Esophagus squamous epithelium (tissue), 5 donors: ENCODE data around the gene KPNB1. TPM values are rescaled to one million over a fixed set of nuclear protein-coding genes. Genes with fewer than 3 reads are reported as not detected.
A peak's percentile ranks its signal among the peaks of the same experiment; 100 is the strongest.

ENCODE experiments used
- DNase-seq: peaks from one replicate; lab custom pipeline; 2025; lab: John Stamatoyannopoulos, UW
- H3K27ac ChIP-seq, 4 donors: fragments of 200-600 bp; sonication (generic); one replicate each; pipeline ENCODE4 v1.5.1; 2016 to 2019; ENCODE audit warnings: mild to moderate bottlenecking in 1 of 4
- H3K27me3 ChIP-seq, 4 donors: fragments of 200-600 bp; sonication (generic); 1 replicate in 3 of 4; 2 replicates in 1 of 4; pipeline versions ENCODE4 v1.5.1 to v1.6.0; 2017 to 2021; ENCODE audit warnings: antibody characterized with exemption in 1 of 4
- H3K36me3 ChIP-seq, 3 donors: fragments of 200-600 bp; sonication (generic); one replicate each; pipeline ENCODE4 v1.5.1; 2016 to 2019
- H3K4me1 ChIP-seq, 3 donors: fragments of 200-600 bp; sonication (generic); one replicate each; pipeline ENCODE4 v1.5.1; 2017 to 2019
- H3K4me3 ChIP-seq, 4 donors: fragments of 200-600 bp; sonication (generic); 1 replicate in 3 of 4; 2 replicates in 1 of 4; pipeline ENCODE4 v1.5.1; 2016 to 2019; ENCODE audit warnings: mild to moderate bottlenecking in 2 of 4, moderate library complexity in 1 of 4
- H3K9me3 ChIP-seq, 3 donors: fragments of 200-600 bp; sonication (generic); one replicate each; pipeline ENCODE4 v1.5.1; 2016 to 2019
- POLR2A ChIP-seq, 4 donors: fragments of 450-650 bp; IDR thresholded peaks; one replicate each; pipeline ENCODE4 v1.6.1; 2017; ENCODE audit warnings: antibody characterized with exemption in 4 of 4, mild to moderate bottlenecking in 4 of 4, moderate library complexity in 3 of 4
- WGBS, 2 donors: methylation state at CpG; one replicate each; pipeline ENCODE4 v1.1.5; 2018; 5-methylcytosine and 5-hydroxymethylcytosine counted together
- intact Hi-C: fragments of 100-400 bp; cut with DNase I; formaldehyde crosslinking; loops from one replicate; pipeline ENCODE4 v1.15.0; 2022
- total RNA-seq, 4 donors: library from RNA; depleted of rRNA; stranded (reverse); fragments of >200 nt; gene quantifications; one replicate each; pipeline ENCODE4 v1.1.0, GENCODE V29; 2016
- TF ChIP-seq, protein P1 (sequence below), 6 experiments: fragments of 450-650 bp in 4 of 6; fragments of 200-600 bp in 2 of 6; sonication (generic) in 2 of 6; IDR thresholded peaks; one replicate each; pipeline ENCODE4 v1.5.1; 2016 to 2019; ENCODE audit warnings: antibody characterized with exemption in 6 of 6, mild to moderate bottlenecking in 4 of 6, moderate library complexity in 4 of 6
- donor health status: DM: yes; HTN: yes; CAD: no.

KPNB1 gene
- 100 to 1,000 TPM; 148 to 233 (median 186) TPM for total RNA-seq

- peak; percentile 97 for DNase-seq
- Histone ChIP-seq H3K27me3 (no peaks in the 10 kb centered on the region), H3K9me3 (no peaks in the 10 kb centered on the region), H3K36me3 (peaks cover 5 to 28% (median 23%) of the 10 kb centered on the region in 3 donors), H3K4me3 (peak within 1 kb of the TSS; percentile 91 to 97 (median 92)), H3K27ac (peak within 1 kb of the TSS; percentile 96 to 99 (median 98)), H3K4me1 (peaks cover 8 to 58% (median 18%) of the 10 kb centered on the region in 3 donors)
- intact Hi-C loops, result no loop called here
- 0% methylated on average over 12 to 29 of the region's 74 CpGs for WGBS, 2 donors
- TF ChIP-seq POLR2A (IDR thresholded peaks at IDR 0.05), result peak in 3 of 4 donors; percentile 31 to 48 (median 36)
- TF ChIP-seq, protein P1, sequence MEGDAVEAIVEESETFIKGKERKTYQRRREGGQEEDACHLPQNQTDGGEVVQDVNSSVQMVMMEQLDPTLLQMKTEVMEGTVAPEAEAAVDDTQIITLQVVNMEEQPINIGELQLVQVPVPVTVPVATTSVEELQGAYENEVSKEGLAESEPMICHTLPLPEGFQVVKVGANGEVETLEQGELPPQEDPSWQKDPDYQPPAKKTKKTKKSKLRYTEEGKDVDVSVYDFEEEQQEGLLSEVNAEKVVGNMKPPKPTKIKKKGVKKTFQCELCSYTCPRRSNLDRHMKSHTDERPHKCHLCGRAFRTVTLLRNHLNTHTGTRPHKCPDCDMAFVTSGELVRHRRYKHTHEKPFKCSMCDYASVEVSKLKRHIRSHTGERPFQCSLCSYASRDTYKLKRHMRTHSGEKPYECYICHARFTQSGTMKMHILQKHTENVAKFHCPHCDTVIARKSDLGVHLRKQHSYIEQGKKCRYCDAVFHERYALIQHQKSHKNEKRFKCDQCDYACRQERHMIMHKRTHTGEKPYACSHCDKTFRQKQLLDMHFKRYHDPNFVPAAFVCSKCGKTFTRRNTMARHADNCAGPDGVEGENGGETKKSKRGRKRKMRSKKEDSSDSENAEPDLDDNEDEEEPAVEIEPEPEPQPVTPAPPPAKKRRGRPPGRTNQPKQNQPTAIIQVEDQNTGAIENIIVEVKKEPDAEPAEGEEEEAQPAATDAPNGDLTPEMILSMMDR (IDR thresholded peaks at IDR 0.05), result no peak
Observed at GRCh38 chr17:47649153-47649971, at the start of gene KPNB1. Gene KPNB1 (plus strand): TSS chr17:47649919. CDS start chr17:47650245, 326 bp downstream.

DNA sequence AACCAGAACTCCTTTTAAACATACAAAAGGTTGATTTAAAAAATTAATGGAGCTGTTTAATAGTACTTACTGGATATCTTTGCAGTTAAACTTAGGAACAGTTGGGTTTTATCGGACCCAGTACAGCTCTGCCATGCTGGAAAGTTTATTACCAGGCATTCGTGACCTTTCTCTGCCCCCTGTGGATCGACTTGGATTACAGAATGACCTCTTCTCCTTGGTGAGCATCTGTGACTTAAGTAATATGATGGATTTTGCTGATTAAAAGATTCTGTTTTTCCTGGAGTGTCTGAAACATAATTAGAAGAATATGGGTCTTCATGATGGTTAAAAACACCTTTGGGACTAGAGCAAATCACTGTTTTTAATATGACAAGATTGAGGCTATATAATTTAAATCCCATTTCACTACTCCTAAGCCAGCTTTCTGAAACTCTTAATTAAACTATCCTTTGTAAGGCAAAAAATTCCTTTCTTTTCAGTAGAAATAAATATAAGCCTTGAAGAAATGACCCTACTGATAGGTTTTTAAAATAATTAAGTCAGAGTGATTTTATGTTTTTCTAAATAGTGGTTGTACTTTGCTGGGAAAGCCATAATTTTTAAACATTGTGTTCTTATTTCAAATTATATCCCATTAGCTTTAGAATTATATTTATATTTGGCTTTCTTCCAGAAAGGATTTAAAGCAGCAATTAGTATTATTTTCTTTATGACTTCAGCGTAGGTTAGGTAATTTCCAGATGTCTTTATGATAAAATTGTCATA lies 45.7 kb upstream of the KPNB1 start:
- intact Hi-C loops, result no loop called here
- H3K27ac ChIP-seq, result peak overlapping the region in 3 of 4 donors; percentile 0 to 37 (median 31)
- peaks cover 0 to 100% (median 30%) of the 10 kb centered on the region in 3 donors for H3K36me3 ChIP-seq
- H3K4me1 ChIP-seq, result peaks cover 0 to 21% (median 7%) of the 10 kb centered on the region in 3 donors
- H3K9me3 ChIP-seq, result no peaks in the 10 kb centered on the region
- TF ChIP-seq POLR2A (IDR thresholded peaks at IDR 0.05), result no peak
- TF ChIP-seq, protein P1 (IDR thresholded peaks at IDR 0.05), result no peak
- WGBS, 2 donors, result 43 to 57% methylated on average over 4 of the region's 4 CpGs
- no peaks in the 10 kb centered on the region for H3K27me3 ChIP-seq
- no peak overlapping the region for H3K4me3 ChIP-seq
- DNase-seq, result no peak

DNA sequence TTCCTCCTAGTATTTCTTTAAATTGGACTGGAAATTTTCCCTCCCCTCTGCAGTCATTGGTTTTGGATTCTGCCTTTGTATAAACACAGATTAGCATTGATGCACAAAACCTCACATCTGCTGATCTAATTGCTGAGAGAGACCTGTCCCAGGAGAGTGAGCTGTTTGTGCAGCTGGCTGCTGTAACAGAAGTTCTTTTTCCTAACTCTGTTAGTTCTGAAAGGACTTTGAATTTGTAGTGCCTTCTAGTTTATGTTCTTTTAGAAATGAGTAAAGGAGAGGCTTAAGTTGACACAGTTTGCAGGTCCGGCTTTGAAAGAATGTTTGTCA lies 45.2 kb upstream of the KPNB1 start:
- no peak for TF ChIP-seq POLR2A (IDR thresholded peaks at IDR 0.05)
- TF ChIP-seq, protein P1 (IDR thresholded peaks at IDR 0.05), result no peak
- no peaks in the 10 kb centered on the region for H3K27me3 ChIP-seq
- WGBS, 2 donors, result 43 to 67% methylated on average over 1 of the region's 1 CpG
- H3K9me3 ChIP-seq, result no peaks in the 10 kb centered on the region
- intact Hi-C loops, result no loop called here
- peaks cover 0 to 21% (median 7%) of the 10 kb centered on the region in 3 donors for H3K4me1 ChIP-seq
- DNase-seq, result no peak
- no peak overlapping the region for H3K4me3 ChIP-seq
- peaks cover 0 to 100% (median 28%) of the 10 kb centered on the region in 3 donors for H3K36me3 ChIP-seq
- H3K27ac ChIP-seq, result peak overlapping the region in 2 of 4 donors; percentile 0 to 37

- Histone ChIP-seq H3K9me3 (no peaks in the 10 kb centered on the region), H3K4me1 (peaks cover 0 to 21% (median 7%) of the 10 kb centered on the region in 3 donors), H3K27me3 (no peaks in the 10 kb centered on the region), H3K36me3 (peaks cover 0 to 100% (median 23%) of the 10 kb centered on the region in 3 donors), H3K4me3 (no peak overlapping the region), H3K27ac (peak overlapping the region in 1 of 4 donors; percentile 37)
- no peak for DNase-seq
- WGBS, 2 donors, result 36 to 38% methylated on average over 1 of the region's 1 CpG
- TF ChIP-seq, protein P1 (IDR thresholded peaks at IDR 0.05), result no peak
- no peak for TF ChIP-seq POLR2A (IDR thresholded peaks at IDR 0.05)
- intact Hi-C loops, result no loop called here
Observed at GRCh38 chr17:47605011-47605410, 44.7 kb upstream of the KPNB1 start.
